HG02870 (cell line): ENCODE results near the gene CYP2C18.
"Not testable (repeated sequence)": the region's sequence is repeated elsewhere in the genome, so short reads cannot be mapped to it uniquely, and the experiment has no call there.

Experiments used
- ATAC-seq: cut with Tn5 transposase; IDR thresholded peaks from one replicate; pipeline ENCODE4 v1.9.1; 2021; ENCODE audit warnings: mild to moderate bottlenecking, moderate library complexity; ENCODE audit not compliant: unreplicated experiment

Gene CYP2C18

GRCh38 chr10:94738588-94738987, 55.1 kb downstream of the CYP2C18 start:
- ATAC-seq: no peak

- ATAC-seq: no peak
Observed at GRCh38 chr10:94747137-94747536, 63.6 kb downstream of the CYP2C18 start.

- no peak for ATAC-seq
Observed at GRCh38 chr10:94747838-94748237, 64.3 kb downstream of the CYP2C18 start.

- no peak for ATAC-seq
Observed at GRCh38 chr10:94757916-94758315, 74.4 kb downstream of the CYP2C18 start.

GRCh38 chr10:94760586-94761178, 77.2 kb downstream of the CYP2C18 start:
- no peak for ATAC-seq

- no peak for ATAC-seq
Observed at GRCh38 chr10:94762393-94762792, 78.9 kb downstream of the CYP2C18 start, which contains the start of gene CYP2C19. Gene CYP2C19 (plus strand): TSS chr10:94762681. CDS start chr10:94762706, 25 bp downstream.

GRCh38 chr10:94775425-94775824, 91.9 kb downstream of the CYP2C18 start:
- ATAC-seq: not testable (repeated sequence)

- no peak for ATAC-seq
Observed at GRCh38 chr10:94777886-94778458, 94.4 kb downstream of the CYP2C18 start.

- ATAC-seq: no peak
Observed at GRCh38 chr10:94780844-94781243, 97.3 kb downstream of the CYP2C18 start.

- no peak for ATAC-seq
Observed at GRCh38 chr10:94784256-94784655, 100.7 kb downstream of the CYP2C18 start.

- ATAC-seq: no peak
Observed at GRCh38 chr10:94785211-94785610, 101.7 kb downstream of the CYP2C18 start.
